ENCODE measurements around the gene MAB21L3.

MAB21L3 gene

DNA sequence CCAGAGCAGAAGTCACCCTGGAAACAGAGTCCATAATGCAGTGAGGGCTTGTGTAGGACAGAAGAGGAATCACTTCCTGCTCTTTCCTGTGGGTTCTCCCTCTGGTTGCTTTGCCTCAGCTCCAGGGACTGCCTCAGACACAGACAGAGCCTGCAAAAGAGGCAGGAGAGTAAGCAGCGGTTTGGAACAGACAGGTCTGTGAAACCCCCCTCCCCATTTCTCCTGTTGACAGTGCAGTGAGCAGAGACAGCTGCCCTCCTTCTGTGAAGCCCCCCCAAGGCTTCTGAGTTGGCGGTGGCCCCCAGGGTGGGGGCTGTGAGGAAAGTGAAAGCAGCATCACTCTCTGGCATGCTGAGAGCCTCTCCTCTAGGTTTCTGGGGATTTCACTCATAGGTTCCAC is 53.0 kb downstream of the MAB21L3 start:
- DNase-seq (ENCODE audit: low read depth in 2 of 2, low spot score in 1 of 2): no peak

DNA sequence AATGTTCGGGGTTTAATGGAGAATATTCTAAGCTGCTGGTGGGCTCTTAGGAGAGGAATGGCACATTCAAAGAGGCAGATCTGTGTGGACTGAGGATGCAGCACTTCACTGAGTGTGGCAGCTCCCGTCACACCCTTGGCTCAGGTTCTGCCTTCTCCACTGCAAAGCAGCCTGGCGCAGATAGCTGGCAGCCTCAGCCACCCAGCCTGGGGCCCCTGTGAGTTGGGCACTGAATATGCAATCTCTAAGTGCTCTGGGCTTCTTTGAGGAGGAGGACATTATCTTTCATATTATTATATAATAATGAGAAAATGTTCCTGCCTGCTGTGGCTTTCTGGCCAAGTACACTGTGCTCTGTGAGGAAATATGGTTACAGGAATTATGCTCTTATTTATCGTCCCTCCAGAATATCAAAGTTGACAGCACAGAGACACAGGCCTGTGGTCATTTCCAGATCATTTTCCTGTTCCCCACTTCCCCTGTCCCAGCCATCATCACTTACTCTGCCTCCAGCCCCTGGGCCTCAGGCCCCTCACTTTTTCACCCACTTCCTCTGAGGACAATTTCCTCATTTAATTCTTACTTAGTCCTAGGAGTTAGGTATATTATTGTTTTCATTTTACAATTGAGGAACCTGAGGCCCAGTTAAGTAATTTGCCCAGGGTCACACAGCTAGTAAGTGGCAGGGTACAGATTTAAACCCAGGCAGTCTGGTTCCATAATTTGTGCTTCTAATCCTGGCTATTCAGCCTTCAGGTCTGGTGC is 53.6 kb downstream of the MAB21L3 start:
- DNase-seq (ENCODE audit: low read depth in 2 of 2, low spot score in 1 of 2): no peak

- no peak for DNase-seq (ENCODE audit: low read depth in 2 of 2, low spot score in 1 of 2)
Observed at GRCh38 chr1:116165572-116165971, 54.4 kb downstream of the MAB21L3 start.

DNA sequence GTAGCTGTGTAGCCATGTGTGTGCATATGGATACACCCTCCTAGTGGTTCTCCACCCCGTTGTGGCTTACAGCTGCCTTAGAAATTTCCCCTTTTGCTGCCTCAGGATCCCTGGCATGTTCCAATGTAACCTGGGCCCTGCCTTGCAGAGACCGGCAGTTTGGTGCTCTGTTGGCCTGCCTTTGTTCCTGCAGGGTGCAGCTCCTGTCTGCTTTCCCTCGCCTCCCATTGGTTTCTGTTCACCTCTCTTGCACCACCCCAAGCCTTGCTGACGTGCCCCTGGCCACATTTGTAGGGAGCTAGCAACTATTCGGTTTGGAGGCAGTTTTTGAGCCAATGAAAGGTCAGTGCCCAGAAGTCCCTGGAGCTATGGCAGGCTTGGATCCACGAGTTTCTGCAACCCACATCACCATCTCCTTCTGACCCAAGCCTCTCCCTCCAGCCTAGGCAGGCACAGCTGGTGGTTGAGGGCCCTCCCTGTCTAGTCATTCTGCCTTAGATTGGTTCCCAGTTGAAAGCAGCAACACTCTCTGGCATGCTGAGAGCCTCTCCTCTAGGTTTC is 54.9 kb downstream of the MAB21L3 start:
- no peak for DNase-seq (ENCODE audit: low read depth in 2 of 2, low spot score in 1 of 2)

DNA sequence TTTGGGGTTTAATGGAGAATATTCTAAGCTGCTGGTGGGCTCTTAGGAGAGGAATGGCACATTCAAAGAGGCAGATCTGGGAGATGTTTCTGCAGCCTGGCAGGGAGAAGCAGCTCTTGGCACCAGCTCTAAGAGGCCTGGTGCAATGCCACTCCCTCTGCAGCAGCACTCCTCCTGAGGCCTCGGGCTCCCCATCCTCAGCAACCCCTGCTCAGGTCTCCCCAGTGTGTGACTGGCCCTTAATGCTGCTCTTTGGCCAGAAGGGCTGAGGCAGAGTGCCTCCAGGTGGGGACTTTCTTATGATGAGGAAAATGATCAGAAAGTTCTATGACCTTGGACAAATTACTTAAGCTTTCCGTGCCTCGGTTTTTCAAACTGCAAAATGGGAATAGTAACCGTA is 55.5 kb downstream of the MAB21L3 start:
- DNase-seq (ENCODE audit: low read depth in 2 of 2, low spot score in 1 of 2): no peak

DNA sequence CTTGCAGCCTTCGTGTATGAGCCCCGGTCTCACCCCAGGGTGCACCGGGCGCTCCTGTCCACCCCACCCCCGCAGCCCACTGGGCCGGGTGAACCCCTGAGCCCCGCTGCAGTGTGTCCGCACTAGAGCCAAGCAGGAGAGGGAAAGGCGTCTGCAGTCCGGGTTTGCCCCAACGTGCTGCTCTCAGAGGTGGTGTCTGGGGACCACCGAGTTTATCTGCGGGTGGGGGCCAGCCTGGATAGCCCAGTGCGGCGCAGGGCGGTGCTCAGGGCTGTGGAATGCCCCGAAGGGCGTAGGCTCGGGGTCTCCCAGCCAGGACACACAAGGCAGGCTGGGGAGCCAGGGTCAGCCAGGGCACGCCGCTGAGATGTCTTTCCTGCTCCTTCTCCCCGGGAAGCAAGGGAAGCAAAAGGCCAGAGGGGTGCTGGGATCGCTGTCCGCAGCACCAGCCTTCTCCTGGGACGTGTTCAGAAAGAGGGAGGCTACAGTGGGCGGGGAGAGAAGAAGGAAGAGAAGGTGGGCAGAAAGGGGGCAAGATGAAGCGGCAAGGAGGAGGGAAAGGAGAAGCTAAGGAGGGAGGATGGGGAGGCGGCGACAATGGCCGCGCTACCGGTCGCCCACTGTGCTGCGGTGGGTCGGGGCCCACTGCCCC is 56.6 kb downstream of the MAB21L3 start:
- DNase-seq (ENCODE audit: low read depth in 2 of 2, low spot score in 1 of 2): no peak

GRCh38 chr1:116168277-116169032 is 57.3 kb downstream of the MAB21L3 start:
- DNase-seq (ENCODE audit: low read depth in 2 of 2, low spot score in 1 of 2): peak; percentile 60 to 62

DNA sequence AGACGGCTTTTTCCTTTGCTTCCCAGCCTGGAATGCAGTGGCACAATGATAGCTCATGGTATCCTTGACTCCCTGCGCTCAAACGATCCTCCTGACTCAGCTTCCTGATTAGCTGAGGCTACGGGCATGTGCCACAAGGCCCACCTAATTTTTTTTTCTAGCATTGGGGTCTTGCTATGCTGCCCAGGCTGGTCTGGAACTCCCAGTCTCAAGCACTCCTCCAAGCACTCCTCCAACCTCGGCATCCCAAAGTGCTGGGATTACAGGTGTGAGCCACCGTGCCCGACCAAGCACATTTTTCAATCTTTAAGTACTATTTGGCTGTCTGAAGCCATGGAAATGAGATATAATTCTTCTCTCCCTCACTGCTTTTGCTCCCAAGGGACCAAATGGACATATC is 58.7 kb downstream of the MAB21L3 start:
- DNase-seq (ENCODE audit: low read depth in 2 of 2, low spot score in 1 of 2): no peak

- no peak for DNase-seq (ENCODE audit: low read depth in 2 of 2, low spot score in 1 of 2)
Observed at GRCh38 chr1:116170721-116171589, 59.8 kb downstream of the MAB21L3 start.

GRCh38 chr1:116172666-116173065 is 61.5 kb downstream of the MAB21L3 start:
- no peak for DNase-seq (ENCODE audit: low read depth in 2 of 2, low spot score in 1 of 2)

- no peak for DNase-seq (ENCODE audit: low read depth in 2 of 2, low spot score in 1 of 2)
Observed at GRCh38 chr1:116175611-116176010, 64.4 kb downstream of the MAB21L3 start.

DNA sequence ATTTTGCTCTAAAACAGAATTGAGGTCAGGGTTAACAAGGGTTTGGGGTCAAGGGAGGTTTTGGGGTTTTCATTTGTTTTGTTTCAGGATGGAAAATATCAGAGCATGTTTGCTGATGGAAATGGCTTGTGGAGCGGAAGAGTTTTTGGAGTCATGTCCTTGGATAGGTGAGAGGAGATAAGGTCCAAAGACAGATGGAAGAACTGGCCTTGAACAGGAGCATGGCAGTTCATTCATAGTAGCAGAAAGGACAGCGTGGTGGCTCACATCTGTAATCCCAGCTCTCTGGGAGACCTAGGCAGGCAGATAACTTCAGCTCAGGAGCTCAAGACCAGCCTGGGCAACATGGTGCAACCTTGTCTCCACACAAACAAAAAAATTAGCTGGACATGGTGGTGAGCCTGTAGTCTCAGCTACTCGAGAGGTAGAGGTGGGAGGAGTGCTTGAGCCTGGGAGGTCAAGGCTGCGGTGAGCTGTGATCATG is 65.1 kb downstream of the MAB21L3 start:
- DNase-seq (ENCODE audit: low read depth in 2 of 2, low spot score in 1 of 2): no peak

GRCh38 chr1:116177861-116178260 is 66.7 kb downstream of the MAB21L3 start:
- DNase-seq (ENCODE audit: low read depth in 2 of 2, low spot score in 1 of 2): no peak

DNA sequence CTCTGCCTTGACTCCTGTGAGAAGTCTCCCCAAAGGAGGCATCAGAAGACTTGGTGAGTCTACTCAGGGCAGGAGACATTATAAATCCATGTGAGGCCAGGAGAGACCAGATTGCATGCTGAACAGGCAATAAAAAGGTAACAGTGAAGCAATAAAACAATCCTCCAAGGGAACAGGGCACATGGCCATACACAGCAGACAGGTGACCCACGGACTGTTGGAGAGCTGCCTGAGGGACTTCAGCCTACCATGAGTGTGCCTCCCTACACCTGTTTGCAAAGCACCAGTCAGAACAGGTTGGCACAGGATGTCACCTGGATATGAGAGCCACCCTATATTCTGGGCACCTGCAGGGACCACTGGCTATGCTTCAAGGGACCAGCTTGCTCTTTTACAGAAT is 67.6 kb downstream of the MAB21L3 start:
- DNase-seq (ENCODE audit: low read depth in 2 of 2, low spot score in 1 of 2): no peak

GRCh38 chr1:116179419-116179818 is 68.2 kb downstream of the MAB21L3 start:
- no peak for DNase-seq (ENCODE audit: low read depth in 2 of 2, low spot score in 1 of 2)

DNA sequence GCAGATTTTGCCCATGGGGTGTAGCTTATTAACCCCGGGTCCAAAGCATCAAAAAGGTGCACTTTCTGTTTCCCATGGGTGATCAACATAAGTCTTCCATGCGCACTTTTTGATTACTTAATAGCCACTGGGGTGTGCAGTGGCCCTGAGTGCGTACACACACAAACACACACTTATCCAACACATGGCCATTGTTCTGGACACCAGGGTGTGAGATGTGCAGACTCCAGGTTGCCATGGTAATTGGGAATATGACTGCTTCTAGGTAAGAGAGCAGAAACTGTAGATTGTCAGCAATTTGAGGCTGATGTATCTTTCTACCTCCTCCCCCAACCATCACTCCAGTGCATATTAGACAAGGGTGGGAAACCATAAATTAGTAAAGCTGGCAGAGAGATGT is 68.8 kb downstream of the MAB21L3 start:
- DNase-seq (ENCODE audit: low read depth in 2 of 2, low spot score in 1 of 2): no peak

- no peak for DNase-seq (ENCODE audit: low read depth in 2 of 2, low spot score in 1 of 2)
Observed at GRCh38 chr1:116182019-116182714, 71.0 kb downstream of the MAB21L3 start.
